ENCODE results near the gene ZNF346.

ZNF346 gene

DNA sequence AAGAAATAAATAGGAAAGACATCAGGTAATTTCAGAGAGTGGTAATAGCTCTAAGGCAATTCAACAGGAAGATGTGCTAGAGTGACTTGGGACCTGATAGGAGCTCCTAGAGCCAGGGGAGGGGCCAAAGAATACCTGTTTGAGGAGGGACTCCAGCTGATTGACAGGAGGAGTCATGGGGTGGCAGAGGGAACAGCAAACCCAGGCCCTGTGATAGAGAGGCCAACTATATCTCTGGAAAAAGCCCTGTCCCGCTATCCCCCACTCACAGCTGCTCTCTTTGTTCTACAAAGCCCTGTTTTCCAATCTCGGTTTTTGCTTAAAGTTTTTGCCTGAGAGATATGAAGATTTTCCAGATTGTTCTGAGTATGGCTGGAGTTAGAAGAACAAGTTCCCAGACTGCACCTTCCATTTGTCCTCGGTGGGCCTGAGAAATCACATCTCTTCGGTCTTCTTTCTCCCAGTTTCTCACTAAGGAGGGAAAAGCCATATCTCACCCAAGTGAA, 102.0 kb downstream of the ZNF346 start:
- Histone ChIP-seq H3K4me3 (no peak overlapping the region), H4K20me1 (no peaks in the 10 kb centered on the region), H3K27ac (no peak overlapping the region), H3K4me1 (peaks cover 35% of the 10 kb centered on the region), H3K4me2 (peak overlapping the region; percentile 46), H3K36me3 (no peaks in the 10 kb centered on the region), H3K27me3 (no peaks in the 10 kb centered on the region), H3K9ac (no peak overlapping the region), H3K9me3 (no peaks in the 10 kb centered on the region; the same call in 1 of the 2 replicates)
- TF ChIP-seq Cebpa-rat (IDR thresholded peaks at IDR 0.05), result no peak

- H3K36me3 ChIP-seq, result no peaks in the 10 kb centered on the region
- H3K4me3 ChIP-seq, result no peak overlapping the region
- no peaks in the 10 kb centered on the region; the same call in 1 of the 2 replicates for H3K9me3 ChIP-seq
- no peak overlapping the region for H3K4me2 ChIP-seq
- no peak for TF ChIP-seq Cebpa-rat (IDR thresholded peaks at IDR 0.05)
- H3K27ac ChIP-seq, result no peak overlapping the region
- H3K4me1 ChIP-seq, result peaks cover 42% of the 10 kb centered on the region
- H3K9ac ChIP-seq, result no peak overlapping the region
- no peaks in the 10 kb centered on the region for H4K20me1 ChIP-seq
- no peaks in the 10 kb centered on the region for H3K27me3 ChIP-seq
Observed at GRCh38 chr5:177126771-177127170, 104.3 kb downstream of the ZNF346 start.

DNA sequence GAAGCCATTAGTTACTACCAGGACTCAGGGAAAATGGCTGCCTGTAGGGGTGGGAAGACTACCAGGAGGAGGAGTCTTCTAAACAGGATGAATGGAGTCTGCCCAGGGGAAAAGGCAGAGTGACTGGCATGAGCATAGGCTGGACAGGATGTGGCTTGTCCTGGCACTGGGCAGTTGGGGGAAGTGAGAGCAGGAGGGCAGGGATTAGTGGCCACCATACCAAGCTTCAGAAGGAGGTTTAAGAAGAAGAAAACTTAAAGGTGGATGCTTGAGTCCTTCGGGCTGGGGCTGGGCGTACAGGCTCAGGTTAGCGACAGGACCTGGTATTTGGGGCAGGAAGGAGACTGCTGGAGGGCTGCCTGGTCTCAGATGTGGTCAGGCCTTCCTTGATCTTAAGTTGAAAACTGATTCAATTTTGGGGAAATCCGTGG, 106.1 kb downstream of the ZNF346 start:
- H4K20me1 ChIP-seq, result no peaks in the 10 kb centered on the region
- H3K9me3 ChIP-seq, result no peaks in the 10 kb centered on the region
- H3K4me1 ChIP-seq, result peaks cover 48% of the 10 kb centered on the region
- no peak for TF ChIP-seq Cebpa-rat (IDR thresholded peaks at IDR 0.05)
- H3K4me2 ChIP-seq, result peak overlapping the region; percentile 55
- no peak overlapping the region for H3K27ac ChIP-seq
- H3K27me3 ChIP-seq, result no peaks in the 10 kb centered on the region
- H3K4me3 ChIP-seq, result no peak overlapping the region
- no peak overlapping the region for H3K9ac ChIP-seq
- no peaks in the 10 kb centered on the region for H3K36me3 ChIP-seq

GRCh38 chr5:177130211-177131018, 107.9 kb downstream of the ZNF346 start:
- Histone ChIP-seq H3K36me3 (peaks cover 4% of the 10 kb centered on the region), H3K4me2 (no peak overlapping the region), H3K27ac (no peak overlapping the region), H3K9ac (no peak overlapping the region), H3K27me3 (no peaks in the 10 kb centered on the region), H3K4me1 (peaks cover 39% of the 10 kb centered on the region), H3K9me3 (no peaks in the 10 kb centered on the region), H4K20me1 (no peaks in the 10 kb centered on the region), H3K4me3 (no peak overlapping the region)
- TF ChIP-seq Cebpa-rat (IDR thresholded peaks at IDR 0.05), result no peak
